Tibial nerve (tissue), 4 donors: ENCODE data around the gene HNF1B.

Experiments
- CTCF ChIP-seq, 5 experiments: fragments of 200-600 bp in 3 of 5; fragments of 450-650 bp in 2 of 5; sonication (generic) in 3 of 5; IDR thresholded peaks; one replicate each; pipeline ENCODE4 v1.5.1; 2016 to 2019; ENCODE audit warnings: antibody characterized with exemption in 5 of 5, mild to moderate bottlenecking in 3 of 5, moderate library complexity in 2 of 5
- EP300 ChIP-seq, 2 donors: sonication (generic); formaldehyde crosslinking; IDR thresholded peaks; one replicate each; pipeline ENCODE4 v1.6.1; 2017; ENCODE audit warnings: antibody characterized with exemption in 2 of 2, mild to moderate bottlenecking in 1 of 2
- POLR2A ChIP-seq, 2 donors: fragments of 450-650 bp; IDR thresholded peaks; one replicate each; pipeline ENCODE4 v1.6.1; 2017; ENCODE audit warnings: antibody characterized with exemption in 2 of 2, mild to moderate bottlenecking in 2 of 2, moderate library complexity in 2 of 2

GRCh38 chr17:37637956-37638355 is 106.9 kb downstream of the HNF1B start:
- TF ChIP-seq CTCF (IDR thresholded peaks at IDR 0.05), result no peak
- TF ChIP-seq POLR2A (IDR thresholded peaks at IDR 0.05), result no peak
- no peak for TF ChIP-seq EP300 (IDR thresholded peaks at IDR 0.05)
